NCI-H2171 treated with DMSO at 0.1 percent for 48 hours (cell line): ENCODE results near the gene PODN.

Source experiments
- DNase-seq: peaks from one replicate; lab custom pipeline; 2025; lab: John Stamatoyannopoulos, UW

Gene PODN

DNA sequence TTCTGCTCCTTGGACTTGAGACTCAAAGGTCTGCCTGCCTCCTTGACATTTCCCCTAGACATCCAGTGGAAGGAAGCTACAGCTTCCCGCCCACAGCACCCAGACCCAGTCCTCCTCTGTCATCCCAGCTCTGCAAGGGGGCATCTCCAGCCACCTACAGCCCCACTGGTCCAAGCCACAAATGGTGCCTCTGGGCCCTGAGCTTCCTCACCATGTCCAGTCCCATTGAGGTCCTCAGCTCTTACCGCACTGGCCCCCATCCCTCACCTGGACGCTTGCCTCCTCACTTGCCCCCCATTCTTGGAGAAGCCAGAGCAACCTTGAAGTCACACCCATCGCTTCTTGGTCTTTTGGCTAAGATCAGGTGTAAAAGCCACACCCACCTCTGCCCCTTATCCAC, 13.2 kb downstream of the PODN start:
- no peak for DNase-seq

DNA sequence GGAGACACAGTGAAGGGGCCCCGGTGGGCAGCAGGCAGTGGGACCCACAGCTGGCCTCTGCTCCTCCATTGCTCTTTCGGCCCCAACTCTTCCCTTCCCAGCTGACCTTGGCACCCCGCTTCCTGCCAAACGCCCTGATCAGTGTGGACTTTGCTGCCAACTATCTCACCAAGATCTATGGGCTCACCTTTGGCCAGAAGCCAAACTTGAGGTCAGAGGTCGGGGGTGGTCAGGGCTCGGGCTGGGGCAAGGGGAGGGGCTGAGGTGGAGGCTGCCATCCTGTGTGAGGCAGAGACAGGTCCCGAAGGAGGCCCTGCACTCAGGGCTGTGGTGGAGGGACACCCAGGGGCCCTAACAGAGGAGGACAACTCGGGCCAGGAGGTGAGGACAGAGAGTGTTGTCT, 13.7 kb downstream of the PODN start:
- no peak for DNase-seq

DNA sequence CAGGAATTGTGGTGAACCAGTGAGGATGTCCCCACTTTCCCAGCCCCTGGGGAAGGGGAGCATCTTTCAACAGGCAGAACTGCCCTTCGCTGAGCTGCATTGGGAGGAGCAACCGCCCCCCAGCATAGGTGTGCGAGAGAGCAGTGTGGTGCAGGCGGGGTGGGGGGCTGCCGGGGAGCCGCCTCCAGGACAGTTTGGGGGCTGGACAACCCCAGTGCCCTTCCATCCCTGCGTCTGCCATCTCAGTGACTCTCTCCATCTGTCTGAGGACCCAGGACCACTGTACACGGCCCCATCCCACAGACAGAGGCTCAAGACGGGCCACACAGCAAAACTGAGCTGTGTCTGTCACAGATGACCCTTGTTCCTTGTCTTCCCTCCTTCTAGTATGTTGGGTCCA, 14.2 kb downstream of the PODN start:
- no peak for DNase-seq

DNA sequence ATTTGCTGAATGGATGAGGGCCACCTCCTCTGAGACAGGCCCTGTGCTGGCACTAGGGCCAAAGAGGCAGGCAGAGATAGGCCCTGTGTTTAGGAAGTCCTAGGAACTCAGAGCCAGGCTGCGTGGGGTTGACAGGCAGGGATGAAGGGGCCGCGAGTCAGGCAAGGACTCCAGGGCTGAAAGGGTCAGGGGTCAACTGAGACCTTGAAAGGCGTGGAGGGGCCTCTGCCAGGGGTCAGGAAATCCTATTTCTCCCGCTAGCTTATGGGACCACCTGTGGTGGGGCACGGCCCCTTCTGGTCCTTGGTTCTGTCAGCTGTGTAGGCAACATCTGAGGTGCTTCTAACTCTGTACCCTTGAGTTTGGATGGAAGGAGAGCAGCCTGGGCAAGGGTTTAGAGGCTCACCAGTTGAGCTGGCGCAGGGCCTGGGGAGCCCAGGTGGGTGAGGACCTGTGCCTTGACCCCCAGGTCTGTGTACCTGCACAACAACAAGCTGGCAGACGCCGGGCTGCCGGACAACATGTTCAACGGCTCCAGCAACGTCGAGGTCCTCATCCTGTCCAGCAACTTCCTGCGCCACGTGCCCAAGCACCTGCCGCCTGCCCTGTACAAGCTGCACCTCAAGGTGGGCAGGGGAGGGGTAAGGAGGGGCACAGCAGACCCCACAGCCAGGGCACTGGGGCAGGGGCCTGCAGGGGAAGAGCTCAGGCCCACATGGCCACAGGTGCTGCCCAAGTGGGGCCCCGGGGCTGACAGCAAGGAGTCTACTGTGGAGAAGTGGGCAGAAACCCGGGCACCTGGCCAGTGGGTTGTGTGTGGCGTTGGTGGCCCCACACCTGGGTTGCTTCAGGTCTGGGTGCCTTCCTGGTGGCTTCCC, 14.9 kb downstream of the PODN start:
- DNase-seq, result no peak

DNA sequence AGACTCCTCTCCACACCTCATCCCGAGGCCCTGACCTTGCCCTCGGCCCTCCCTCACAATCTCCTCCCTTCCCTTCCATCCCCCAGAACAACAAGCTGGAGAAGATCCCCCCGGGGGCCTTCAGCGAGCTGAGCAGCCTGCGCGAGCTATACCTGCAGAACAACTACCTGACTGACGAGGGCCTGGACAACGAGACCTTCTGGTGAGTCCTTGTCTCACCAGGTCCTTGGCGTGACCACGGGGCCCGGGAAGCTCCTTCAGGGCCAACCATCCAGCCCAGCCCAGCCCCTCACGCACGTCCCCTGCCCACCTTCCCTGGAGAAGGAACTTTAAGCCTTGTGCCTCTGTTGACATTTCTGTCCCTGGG, 15.6 kb downstream of the PODN start:
- DNase-seq, result no peak

DNA sequence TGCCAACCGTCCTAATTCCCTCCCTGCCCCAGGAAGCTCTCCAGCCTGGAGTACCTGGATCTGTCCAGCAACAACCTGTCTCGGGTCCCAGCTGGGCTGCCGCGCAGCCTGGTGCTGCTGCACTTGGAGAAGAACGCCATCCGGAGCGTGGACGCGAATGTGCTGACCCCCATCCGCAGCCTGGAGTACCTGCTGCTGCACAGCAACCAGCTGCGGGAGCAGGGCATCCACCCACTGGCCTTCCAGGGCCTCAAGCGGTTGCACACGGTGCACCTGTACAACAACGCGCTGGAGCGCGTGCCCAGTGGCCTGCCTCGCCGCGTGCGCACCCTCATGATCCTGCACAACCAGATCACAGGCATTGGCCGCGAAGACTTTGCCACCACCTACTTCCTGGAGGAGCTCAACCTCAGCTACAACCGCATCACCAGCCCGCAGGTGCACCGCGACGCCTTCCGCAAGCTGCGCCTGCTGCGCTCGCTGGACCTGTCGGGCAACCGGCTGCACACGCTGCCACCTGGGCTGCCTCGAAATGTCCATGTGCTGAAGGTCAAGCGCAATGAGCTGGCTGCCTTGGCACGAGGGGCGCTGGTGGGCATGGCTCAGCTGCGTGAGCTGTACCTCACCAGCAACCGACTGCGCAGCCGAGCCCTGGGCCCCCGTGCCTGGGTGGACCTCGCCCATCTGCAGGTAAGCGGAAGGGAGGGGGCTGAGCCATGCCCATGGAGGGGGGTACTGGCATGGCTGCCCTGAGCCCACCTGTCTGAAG, 16.5 kb downstream of the PODN start:
- no peak for DNase-seq

DNA sequence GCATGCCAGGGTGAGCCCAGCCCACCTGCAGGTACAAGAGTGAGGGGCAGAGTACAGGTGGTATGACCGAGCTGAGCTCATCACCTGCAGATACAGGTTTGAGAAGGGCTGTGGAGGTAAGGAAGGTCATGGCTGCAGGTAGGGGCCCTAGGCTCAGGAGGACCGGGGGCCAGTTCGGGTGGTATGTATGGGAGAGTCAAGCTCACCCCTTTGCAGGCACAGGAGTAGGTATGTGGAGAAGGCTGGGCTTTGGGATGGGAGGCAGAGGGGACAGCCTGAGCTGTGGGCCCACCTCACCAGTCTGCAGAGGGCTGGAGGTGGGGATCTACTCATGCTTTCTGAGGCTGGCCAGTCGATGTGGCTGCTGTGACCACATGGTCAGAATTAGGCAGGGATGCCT, 17.2 kb downstream of the PODN start:
- no peak for DNase-seq

DNA sequence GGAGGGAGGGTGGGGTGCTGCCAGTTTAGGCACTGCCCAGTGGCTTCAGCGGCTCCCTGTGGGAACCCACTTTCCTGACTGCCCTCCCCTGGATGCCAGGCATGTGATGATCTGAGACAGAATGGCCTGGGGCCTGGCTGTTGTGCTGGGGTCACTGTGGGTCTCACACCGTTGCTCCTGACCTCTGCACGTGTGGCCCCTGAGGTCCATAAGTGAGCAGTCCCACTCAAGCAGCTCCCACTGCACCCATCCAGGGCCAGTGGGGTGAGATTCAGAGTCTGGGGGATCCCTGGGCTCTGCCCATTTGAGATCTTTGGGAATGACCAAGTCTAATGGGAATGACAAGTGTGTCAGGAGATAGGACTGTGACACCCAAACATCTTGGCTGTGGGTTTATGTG, 18.0 kb downstream of the PODN start:
- DNase-seq, result no peak

DNA sequence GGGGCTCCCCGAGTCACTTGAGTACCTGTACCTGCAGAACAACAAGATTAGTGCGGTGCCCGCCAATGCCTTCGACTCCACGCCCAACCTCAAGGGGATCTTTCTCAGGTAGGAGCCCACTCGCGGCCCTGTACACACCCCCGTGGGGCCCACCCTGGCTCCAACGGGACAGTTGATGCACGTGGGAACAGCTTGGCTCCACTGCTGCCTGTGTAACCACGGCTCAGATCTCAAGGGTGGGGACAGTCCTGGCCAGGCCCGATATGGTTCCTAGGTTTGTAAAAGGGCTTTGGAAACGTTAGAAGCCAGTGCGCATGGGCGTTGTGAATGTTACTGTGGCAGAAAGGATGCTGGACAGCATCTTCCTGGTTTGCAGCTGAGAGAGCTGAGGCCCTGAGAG, 18.8 kb downstream of the PODN start:
- no peak for DNase-seq

DNA sequence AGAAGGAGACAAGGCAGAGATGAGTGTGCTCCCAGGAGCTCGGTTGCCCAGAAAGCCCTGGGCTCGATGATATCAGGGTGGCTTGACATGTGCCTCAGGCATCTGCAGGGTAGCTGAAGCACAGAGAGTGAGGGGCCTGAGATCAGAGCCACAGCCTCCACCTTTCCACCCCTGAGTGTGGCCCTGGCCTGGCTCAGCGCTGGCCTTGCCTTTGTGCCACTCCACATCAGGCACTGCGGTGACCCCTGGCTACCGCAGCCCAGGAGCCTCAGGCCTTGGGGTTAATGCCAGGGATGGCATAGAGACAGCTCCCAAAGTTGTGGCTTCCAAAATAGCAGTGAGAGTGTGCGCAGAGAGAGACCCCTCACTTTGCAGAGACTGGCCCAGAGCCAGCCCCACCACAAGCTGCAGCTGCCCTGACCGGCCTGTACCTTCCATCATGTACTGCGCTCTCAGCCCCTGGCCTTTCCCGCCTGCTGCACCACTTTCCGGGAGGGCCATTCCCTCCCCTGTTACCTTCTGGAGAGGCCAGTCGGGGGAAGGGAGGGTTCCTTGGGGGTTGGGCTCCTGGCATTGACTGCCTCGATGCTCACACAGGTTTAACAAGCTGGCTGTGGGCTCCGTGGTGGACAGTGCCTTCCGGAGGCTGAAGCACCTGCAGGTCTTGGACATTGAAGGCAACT, 19.5 kb downstream of the PODN start:
- no peak for DNase-seq

DNA sequence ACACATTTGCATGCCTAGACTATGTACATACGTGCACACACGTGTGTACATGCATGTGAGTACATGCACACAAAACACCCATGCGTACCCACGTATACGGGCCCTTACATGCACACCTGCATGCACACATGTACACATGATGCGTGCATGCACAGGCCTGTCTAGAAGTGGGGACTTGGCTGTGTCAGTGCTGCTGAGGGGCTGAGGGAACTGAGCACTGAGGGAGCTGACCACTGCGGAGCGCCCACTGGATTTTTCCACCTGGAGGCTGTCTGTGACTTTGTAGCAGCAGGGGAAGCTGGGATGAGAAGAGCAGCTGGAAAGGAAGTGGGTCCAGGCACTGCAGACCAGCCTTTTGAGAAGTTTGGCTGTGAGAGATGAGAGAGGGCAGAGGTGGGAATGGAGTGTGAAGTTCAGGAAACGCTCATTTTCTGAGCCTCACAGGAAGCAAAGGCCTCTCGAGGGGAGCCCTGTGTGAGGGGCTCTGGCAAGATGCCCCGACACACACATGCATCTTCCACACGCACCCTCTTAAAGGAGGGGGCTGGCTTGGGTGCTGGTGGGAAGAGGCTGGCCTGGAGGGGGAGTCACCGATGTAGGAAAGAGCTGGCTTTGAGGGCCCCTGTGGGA, 20.9 kb downstream of the PODN start:
- no peak for DNase-seq

DNA sequence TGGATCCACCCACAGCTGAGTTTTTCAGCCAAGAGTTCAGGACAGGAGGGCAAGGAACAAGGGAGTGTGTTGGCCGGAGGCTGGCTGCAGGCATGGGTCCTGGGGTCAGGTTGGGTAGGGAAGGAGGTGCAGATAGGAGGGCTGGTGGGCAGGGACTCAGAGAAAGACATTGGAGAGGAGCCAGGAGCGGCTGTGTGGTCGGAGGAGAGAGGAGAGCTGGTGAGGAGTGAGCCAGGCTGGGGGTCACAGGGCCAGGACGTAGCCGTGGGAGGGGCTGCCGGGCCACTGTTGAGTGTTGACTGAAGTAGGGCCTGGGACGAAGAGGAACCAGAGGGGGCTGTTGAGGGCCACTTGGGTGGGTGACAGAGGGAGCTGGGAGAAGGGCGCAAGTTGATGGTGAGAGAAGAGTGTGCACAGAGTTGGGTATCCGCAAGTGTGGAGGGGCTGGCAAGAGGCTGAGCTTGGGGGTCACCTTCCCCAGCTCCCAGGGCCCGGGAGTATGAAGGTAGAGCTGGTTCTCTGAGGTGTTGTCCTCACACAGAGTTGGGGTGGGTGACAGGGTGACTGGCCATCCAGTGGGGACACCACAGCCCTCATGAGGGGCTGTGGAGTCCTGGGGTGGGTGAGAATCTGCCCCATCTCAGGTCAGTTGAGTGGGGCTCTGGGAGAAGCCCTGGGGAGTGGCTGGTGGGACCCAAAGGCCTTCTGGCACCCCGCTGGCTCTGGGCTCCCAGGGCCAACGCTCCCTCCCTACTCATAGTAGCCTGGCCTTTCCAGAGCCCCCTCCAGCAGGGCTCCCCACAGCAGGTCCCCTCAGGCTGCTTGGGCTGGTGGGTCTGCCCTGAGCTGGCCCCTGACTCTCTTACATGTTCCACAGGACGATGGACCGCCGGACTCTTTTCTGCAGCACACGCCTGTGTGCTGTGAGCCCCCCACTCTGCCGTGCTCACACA, 21.9 kb downstream of the PODN start:
- no peak for DNase-seq

DNA sequence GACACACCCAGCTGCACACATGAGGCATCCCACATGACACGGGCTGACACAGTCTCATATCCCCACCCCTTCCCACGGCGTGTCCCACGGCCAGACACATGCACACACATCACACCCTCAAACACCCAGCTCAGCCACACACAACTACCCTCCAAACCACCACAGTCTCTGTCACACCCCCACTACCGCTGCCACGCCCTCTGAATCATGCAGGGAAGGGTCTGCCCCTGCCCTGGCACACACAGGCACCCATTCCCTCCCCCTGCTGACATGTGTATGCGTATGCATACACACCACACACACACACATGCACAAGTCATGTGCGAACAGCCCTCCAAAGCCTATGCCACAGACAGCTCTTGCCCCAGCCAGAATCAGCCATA, 22.6 kb downstream of the PODN start:
- no peak for DNase-seq

DNA sequence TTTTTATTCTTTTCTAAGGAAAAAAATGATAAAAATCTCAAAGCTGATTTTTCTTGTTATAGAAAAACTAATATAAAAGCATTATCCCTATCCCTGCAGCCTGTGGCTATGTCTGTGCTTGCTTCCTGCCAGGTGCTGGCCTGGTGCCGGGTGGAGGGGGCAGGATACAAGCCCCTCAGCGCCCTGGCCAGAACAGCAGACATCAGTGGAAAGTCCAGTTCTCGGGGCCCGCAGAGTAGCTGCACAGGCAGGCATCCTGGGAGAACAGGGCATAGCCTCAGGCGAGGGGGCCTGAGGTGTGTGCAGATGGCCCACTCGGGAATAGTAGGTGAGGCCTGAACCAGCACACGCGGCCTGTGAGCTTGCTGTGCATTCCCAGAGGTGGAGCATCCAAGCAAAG, 23.4 kb downstream of the PODN start:
- no peak for DNase-seq

DNA sequence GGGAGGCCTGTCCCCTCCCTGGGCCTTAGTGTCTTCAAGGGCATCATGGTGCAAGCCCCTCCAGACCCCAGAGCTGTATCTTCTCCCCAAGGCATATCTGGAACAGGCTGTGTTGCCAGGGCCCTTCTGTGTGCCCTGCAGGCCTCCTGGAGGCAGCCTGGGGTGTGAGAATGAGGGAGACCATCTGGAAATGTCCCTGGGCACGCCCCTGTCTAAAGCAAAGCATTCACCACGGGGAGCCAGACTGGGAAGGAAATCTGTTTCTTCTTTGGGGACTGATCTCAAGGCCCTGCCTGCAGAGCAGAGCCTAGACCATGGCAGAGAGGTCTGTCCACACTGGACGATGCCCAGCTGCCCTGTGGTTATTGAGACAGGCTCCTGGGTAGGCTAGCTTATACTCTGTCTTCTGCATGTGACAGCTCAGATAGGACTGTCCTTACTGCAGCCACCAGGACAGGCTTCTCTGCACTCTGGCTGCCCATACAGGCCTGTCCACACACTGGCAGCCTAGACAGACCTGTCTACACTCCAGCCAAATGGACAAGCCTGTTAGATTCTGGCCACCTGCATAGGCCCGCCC, 24.6 kb downstream of the PODN start:
- DNase-seq, result peak; percentile 72

DNA sequence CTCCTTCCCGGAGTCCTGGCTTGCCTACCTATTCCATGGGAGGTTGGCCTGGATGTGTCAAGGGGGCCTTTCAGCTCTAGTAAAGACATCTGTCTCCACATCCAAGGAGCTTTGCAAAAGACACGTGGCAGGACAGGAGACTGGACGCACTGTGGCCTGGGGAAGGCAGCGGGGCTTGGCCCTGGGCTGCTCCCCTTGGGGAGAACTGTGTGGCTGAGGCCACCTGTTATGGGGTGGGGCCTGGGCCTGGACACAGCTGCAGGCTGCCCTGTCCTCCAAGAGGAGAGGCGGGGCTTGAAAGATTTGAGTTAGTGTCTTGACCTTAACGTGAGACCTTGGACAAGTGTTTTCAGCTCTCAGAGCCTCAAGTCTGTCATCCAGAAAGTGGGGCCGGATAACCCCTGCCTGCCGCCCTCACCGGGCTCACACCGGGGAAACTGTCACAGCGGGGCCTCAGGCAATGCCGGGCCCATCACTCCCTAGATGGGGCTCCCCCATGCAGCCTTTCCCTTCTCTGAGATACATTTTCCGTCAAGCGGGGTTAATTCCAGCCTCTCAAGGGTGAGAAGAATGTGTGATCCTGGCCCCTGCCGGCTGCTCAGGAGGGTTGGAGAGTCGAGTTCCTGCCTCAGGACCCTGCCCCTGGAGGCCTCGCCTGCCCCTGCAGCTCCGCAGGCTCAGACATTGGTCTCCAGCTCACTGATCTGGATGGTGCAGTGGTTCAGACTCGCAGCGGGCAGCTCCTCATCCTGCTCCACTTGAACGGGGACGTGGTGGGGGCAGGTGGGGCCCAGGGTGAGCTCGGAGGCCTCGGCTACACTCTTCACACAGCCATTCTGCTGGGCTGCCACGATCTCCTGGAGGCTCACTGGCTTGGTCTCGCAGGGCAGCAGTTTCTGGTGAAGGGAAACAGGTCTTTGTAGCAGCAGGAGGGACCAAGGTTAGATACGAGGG, 25.6 kb downstream of the PODN start:
- no peak for DNase-seq

DNA sequence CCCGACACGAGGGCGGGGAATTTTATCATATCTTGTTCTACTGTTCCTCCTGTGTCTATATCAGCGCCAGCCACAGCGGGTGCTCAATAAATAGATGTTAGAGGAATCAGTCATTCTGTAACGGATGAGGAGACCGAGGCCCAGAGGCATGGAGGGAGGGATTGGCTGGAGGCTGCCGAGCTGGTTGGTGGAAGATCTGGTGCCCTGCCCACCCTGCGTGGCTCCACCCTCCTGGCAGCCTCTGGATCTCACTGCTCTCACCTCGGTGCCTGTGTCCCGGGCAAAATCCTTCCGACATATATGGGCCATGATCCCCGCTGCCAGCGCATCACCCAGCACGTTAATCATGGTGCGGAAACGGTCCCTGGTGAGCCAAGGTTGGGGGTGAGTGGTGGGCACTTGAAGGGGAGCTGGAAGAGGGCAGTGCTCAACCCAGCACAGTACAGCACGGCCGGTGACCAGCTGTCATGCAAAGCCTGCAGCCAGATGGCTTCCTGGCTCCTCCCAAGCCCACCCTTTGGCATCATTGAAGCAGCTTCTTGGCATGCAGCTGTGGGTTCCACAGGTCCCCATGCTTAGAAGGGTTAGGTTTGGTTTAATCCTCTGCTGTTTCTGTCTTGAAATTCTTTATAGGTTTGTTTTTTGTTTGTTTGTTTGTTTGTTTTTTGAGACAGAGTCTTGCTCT, 26.7 kb downstream of the PODN start:
- peak; percentile 45 for DNase-seq

DNA sequence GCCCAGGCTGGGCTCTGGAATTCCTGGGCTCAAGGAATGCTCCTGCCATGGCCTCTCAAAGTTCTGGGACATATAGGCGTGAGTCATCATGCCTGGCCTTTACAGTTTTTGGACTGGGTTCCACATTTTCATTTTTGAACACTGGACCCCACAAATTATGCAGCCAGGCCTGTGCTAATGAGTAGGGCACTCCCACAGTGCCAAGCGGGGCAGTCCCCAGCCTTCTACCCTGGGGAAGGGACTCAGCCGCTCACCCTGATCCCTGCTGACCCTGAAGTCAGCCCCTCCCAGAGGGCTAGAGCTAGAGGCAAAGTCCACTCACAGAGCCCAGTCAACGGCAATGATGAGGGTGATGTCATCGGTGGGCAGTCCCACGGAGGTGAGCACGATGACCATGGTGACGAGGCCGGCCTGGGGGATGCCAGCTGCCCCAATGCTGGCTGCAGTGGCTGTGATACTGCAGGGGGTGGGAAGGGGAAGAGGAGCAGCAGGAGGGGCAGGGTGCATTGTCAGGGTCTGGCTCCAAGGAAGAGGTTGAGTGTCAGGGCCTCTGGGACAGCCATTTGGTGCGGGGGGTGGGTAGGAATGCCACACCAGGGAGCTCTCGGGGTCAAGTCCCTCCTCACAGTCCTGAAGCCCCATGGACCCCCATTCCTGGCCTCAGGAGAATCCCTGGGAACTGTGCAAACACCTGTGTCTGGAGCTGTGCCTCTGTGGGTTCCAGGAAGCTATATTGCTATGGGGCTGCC, 27.6 kb downstream of the PODN start:
- no peak for DNase-seq
